22Rv1 (cell line): ENCODE data around the gene EIF6.

Experiments
- ZFX ChIP-seq: fragments of 450-650 bp; IDR thresholded peaks from 2 replicates; pipeline ENCODE4 v1.6.1; 2017; ENCODE audit warnings: antibody characterized with exemption, borderline replicate concordance
- TF ChIP-seq, protein P1 (sequence below): fragments of 450-650 bp; IDR thresholded peaks from 2 replicates; pipeline ENCODE4 v1.5.1; 2017; ENCODE audit warnings: mild to moderate bottlenecking

DNA sequence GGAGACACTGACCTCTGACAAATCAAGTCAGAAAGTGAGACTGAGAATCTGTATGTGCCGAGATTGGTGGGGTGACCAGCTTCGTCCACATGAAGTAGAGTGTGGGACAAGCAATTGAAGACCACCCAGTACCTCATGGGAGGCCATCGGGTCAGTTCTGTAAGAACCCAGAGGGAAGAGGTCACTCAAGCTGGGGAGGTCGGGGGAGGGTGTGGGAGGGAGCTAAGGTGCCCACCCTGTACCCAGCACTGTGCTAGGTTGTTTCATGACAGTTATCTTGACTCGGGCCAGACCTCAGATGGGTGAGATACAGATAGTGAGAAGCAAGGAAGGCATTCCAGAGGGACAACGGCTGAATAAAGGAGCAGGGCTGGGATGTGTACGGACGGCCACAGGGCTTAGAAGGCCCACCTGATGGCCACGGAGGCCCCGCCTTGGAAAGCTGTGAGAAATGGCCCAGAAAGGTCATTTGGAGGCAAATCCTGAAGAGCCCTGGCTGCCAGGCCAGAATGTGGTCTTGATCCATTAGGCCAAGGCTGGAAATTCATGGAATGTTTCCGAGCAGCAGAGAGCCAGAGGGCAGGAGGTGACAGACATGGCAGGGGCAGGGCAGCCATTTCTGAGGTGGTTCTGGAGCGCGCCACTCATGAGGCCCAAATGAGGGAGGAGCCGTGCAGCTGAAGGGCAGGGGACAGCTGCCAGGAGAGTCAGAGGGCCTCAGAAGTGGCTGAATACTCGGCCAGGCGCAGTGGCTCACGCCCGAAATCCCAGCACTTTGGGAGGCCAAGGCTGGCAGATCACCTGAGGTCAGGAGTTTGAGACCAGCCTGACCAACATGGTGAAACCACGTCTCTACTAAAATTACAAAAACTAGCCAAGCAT lies 14.3 kb downstream of the EIF6 start:
- TF ChIP-seq, protein P1, sequence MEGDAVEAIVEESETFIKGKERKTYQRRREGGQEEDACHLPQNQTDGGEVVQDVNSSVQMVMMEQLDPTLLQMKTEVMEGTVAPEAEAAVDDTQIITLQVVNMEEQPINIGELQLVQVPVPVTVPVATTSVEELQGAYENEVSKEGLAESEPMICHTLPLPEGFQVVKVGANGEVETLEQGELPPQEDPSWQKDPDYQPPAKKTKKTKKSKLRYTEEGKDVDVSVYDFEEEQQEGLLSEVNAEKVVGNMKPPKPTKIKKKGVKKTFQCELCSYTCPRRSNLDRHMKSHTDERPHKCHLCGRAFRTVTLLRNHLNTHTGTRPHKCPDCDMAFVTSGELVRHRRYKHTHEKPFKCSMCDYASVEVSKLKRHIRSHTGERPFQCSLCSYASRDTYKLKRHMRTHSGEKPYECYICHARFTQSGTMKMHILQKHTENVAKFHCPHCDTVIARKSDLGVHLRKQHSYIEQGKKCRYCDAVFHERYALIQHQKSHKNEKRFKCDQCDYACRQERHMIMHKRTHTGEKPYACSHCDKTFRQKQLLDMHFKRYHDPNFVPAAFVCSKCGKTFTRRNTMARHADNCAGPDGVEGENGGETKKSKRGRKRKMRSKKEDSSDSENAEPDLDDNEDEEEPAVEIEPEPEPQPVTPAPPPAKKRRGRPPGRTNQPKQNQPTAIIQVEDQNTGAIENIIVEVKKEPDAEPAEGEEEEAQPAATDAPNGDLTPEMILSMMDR: no peak
- no peak for TF ChIP-seq ZFX
